HepG2 (cell line): ENCODE measurements around the gene C9orf78. TPM values are rescaled to one million over a fixed set of nuclear protein-coding genes. Genes with fewer than 3 reads are reported as not detected.

ENCODE experiments used
- CC2D1A ChIP-seq: sonication (generic); formaldehyde crosslinking; IDR thresholded peaks from 2 replicates; pipeline ENCODE4 v1.8.1; 2023; ENCODE audit warnings: mild to moderate bottlenecking, missing genetic modification reagents
- DMAP1 ChIP-seq: IDR thresholded peaks from 2 replicates; pipeline ENCODE4 v1.6.1; 2016
- GLI4 ChIP-seq: sonication (generic); formaldehyde crosslinking; IDR thresholded peaks from 2 replicates; pipeline ENCODE4 v1.5.1; 2020; ENCODE audit warnings: missing genetic modification reagents, mild to moderate bottlenecking, moderate library complexity, borderline replicate concordance
- HNF4G ChIP-seq, 2 experiments: sonication (generic) in 1 of 2; formaldehyde crosslinking in 1 of 2; IDR thresholded peaks; 2 replicates each; pipeline versions ENCODE4 v1.4.0 to v1.6.1; 2011 to 2020; ENCODE audit warnings: borderline replicate concordance in 2 of 2, low read depth in 2 of 2, mild to moderate bottlenecking in 2 of 2, low read length in 1 of 2, missing genetic modification reagents in 1 of 2, moderate library complexity in 1 of 2
- HNRNPUL1 ChIP-seq: fragments of 200-400 bp; formaldehyde crosslinking; IDR thresholded peaks from 2 replicates; pipeline ENCODE4 v1.6.1; 2017; ENCODE audit warnings: low read depth, mild to moderate bottlenecking, low read length, moderate library complexity
- MAFF ChIP-seq: IDR thresholded peaks from 2 replicates; pipeline ENCODE4 v1.6.1; 2011; ENCODE audit warnings: low read depth, low read length, improper control_type of control experiment
- POLR2AphosphoS2 ChIP-seq: IDR thresholded peaks from 2 replicates; pipeline ENCODE4 v1.6.1; 2011; ENCODE audit warnings: low read depth, low read length, improper control_type of control experiment
- RFX5 ChIP-seq: IDR thresholded peaks from 2 replicates; pipeline ENCODE4 v1.6.1; 2011; ENCODE audit warnings: low read depth, low read length, improper control_type of control experiment
- SOX5 ChIP-seq: IDR thresholded peaks from 2 replicates; pipeline ENCODE4 v1.6.1; 2016; ENCODE audit warnings: borderline replicate concordance
- ZBTB20 ChIP-seq: sonication (generic); formaldehyde crosslinking; IDR thresholded peaks from 2 replicates; pipeline ENCODE4 v1.8.1; 2023; ENCODE audit warnings: missing genetic modification reagents, low read depth, mild to moderate bottlenecking, borderline replicate concordance
- ZNF234 ChIP-seq: sonication (generic); formaldehyde crosslinking; conservative IDR thresholded peaks from 2 replicates; pipeline ENCODE4 v1.5.1; 2020; ENCODE audit warnings: mild to moderate bottlenecking, missing genetic modification reagents
- ZNF331 ChIP-seq: sonication (generic); formaldehyde crosslinking; IDR thresholded peaks from 2 replicates; pipeline ENCODE4 v1.4.0; 2020; ENCODE audit warnings: missing genetic modification reagents
- ZNF333 ChIP-seq: sonication (generic); formaldehyde crosslinking; IDR thresholded peaks from 2 replicates; pipeline ENCODE4 v1.4.0; 2020; ENCODE audit warnings: mild to moderate bottlenecking, missing genetic modification reagents, borderline replicate concordance
- ZNF790 ChIP-seq: sonication (generic); formaldehyde crosslinking; IDR thresholded peaks from 2 replicates; pipeline ENCODE4 v1.8.0; 2022; ENCODE audit warnings: missing genetic modification reagents, mild to moderate bottlenecking, borderline replicate concordance
- polyA plus RNA-seq, 8 experiments: library from polyadenylated mRNA; depleted of rRNA in 3 of 8; stranded (reverse) in 7 of 8; unstranded in 1 of 8; fragments of >200 nt; fragmentation: Illumina TruSeq in 4 of 8; extraction: Trizol in 4 of 8; gene quantifications; 2 replicates each; pipeline versions ENCODE4 v1.2.1 to v1.2.3, GENCODE V29; 2011 to 2016; ENCODE audit warnings: low read depth in 4 of 8, missing spikeins in 1 of 8, mixed read lengths in 1 of 8; ENCODE audit not compliant: insufficient read depth in 1 of 8
- total RNA-seq, 5 experiments: library from RNA; depleted of rRNA; stranded (reverse); fragments of >200 nt; fragmentation: Illumina TruSeq; extraction: Trizol; gene quantifications; 2 replicates each; pipeline ENCODE4 v1.2.3, GENCODE V29; 2016; ENCODE audit warnings: low read depth in 1 of 5
- TF ChIP-seq, protein P1 (sequence below): sonication (generic); formaldehyde crosslinking; IDR thresholded peaks from 2 replicates; pipeline ENCODE4 v1.4.0; 2020; ENCODE audit warnings: mild to moderate bottlenecking, missing genetic modification reagents
- TF ChIP-seq, protein P2 (sequence below): sonication (generic); formaldehyde crosslinking; IDR thresholded peaks from 2 replicates; pipeline ENCODE4 v1.5.0; 2020; ENCODE audit warnings: missing genetic modification reagents
- TF ChIP-seq, protein P3 (sequence below): sonication (generic); formaldehyde crosslinking; IDR thresholded peaks from 2 replicates; pipeline ENCODE4 v1.8.0; 2022; ENCODE audit warnings: mild to moderate bottlenecking, missing genetic modification reagents, moderate library complexity
- TF ChIP-seq, protein P4 (sequence below): IDR thresholded peaks from 2 replicates; pipeline ENCODE4 v1.6.1; 2016; ENCODE audit warnings: missing compliant biosample characterization, missing genetic modification reagents, borderline replicate concordance

Gene C9orf78
- total and polyA plus RNA-seq, 2 of the 13 experiments (the other 11 are each of a cell fraction or from before 2014, with no cell fraction given) = 18.4 to 35.5 TPM

DNA sequence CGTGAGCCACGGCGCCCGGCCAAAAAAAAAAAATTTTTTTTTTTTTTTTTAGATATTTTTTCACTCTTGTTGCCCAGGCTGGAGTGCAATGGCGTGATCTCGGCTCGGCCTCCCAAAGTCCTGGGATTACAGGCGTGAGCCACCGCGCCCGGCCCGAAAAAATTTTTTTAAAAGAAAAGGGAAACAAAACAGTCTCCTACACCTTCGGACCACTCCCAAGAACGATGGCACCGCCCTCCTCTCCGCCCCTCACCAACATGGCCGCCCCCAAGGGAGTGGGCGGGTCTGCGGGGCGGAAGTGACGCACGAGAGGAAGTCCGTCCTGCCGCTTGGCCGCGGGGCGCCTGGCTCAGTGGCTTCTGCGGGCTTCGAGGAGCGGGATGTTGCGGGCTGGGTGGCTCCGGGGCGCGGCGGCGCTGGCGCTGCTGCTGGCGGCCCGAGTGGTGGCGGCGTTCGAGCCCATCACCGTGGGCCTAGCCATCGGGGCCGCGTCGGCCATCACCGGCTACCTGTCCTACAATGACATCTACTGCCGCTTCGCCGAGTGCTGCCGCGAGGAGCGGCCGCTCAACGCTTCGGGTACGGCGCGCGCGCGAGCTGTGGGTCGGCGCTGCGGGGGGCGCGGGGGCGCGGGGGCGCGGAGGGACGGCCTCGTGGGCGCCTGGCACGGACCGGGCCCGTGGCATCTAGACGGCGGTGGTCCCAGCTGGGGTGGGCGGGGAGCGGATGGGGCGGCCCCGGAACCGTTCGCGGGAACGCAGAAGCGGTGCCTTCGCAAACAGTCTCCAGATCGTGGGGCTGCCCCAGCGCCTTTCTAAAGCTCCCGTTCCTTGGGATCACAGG is 32.0 kb downstream of the C9orf78 start, which contains the start of gene TOR1B (continued):
- TF ChIP-seq, protein P1, sequence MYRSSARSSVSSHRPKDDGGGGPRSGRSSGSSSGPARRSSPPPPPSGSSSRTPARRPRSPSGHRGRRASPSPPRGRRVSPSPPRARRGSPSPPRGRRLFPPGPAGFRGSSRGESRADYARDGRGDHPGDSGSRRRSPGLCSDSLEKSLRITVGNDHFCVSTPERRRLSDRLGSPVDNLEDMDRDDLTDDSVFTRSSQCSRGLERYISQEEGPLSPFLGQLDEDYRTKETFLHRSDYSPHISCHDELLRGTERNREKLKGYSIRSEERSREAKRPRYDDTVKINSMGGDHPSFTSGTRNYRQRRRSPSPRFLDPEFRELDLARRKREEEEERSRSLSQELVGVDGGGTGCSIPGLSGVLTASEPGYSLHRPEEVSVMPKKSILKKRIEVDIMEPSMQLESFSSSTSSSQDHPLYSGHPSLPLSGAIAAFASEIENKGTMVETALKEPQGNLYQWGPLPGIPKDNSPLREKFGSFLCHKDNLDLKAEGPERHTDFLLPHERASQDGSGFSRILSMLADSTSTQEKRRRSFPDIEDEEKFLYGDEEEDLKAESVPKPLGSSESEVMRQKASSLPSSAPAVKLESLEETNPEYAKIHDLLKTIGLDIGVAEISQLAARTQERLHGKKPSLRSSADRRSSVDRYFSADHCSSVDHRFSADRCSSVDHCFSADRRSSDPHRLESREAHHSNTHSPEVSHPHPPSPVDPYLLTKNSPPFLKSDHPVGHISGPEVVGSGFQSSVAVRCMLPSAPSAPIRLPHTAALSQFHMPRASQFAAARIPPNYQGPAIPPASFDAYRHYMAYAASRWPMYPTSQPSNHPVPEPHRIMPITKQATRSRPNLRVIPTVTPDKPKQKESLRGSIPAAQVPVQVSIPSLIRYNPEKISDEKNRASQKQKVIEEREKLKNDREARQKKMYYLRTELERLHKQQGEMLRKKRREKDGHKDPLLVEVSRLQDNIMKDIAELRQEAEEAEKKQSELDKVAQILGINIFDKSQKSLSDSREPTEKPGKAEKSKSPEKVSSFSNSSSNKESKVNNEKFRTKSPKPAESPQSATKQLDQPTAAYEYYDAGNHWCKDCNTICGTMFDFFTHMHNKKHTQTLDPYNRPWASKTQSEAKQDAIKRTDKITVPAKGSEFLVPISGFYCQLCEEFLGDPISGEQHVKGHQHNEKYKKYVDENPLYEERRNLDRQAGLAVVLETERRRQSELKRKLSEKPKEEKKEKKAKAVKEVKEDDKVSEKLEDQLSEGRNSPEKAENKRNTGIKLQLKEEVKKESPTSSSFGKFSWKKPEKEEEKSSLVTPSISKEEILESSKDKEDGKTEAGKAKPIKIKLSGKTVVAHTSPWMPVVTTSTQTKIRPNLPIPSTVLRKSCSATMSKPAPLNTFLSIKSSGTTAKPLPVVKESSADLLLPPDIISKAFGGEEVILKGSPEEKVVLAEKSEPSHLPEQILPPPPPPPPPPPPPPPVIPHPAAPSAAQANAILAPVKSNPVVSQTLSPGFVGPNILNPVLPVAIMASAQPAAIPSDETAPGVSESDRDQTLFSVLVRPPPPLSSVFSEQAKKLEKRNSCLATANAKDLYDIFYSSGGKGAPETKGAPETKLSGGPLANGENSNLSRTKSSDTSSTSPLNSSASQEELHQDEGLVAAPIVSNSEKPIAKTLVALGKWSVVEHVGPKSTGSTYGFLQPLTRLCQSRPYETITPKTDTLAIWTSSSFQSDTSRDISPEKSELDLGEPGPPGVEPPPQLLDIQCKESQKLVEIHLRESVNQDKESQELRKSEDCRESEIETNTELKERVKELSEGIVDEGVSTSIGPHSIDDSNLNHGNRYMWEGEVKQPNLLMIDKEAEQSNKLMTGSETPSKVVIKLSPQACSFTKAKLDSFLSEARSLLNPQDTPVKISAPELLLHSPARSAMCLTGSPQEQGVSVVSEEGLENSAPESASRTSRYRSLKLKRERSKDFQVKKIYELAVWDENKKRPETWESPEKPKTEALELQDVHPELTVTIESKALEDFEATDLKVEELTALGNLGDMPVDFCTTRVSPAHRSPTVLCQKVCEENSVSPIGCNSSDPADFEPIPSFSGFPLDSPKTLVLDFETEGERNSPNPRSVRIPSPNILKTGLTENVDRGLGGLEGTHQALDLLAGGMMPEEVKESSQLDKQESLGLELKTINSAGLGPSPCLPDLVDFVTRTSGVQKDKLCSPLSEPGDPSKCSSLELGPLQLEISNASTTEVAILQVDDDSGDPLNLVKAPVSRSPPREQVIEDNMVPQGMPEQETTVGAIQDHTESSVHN (CRISPR knock-in tag) = no peak
- TF ChIP-seq RFX5 = no peak
- TF ChIP-seq HNRNPUL1 = no peak
- TF ChIP-seq, protein P2, sequence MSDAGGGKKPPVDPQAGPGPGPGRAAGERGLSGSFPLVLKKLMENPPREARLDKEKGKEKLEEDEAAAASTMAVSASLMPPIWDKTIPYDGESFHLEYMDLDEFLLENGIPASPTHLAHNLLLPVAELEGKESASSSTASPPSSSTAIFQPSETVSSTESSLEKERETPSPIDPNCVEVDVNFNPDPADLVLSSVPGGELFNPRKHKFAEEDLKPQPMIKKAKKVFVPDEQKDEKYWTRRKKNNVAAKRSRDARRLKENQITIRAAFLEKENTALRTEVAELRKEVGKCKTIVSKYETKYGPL = no peak
- no peak for TF ChIP-seq POLR2AphosphoS2
- TF ChIP-seq CC2D1A (CRISPR knock-in tag) = no peak
- no peak for TF ChIP-seq ZNF234 (CRISPR knock-in tag)
- TF ChIP-seq ZNF333 (CRISPR knock-in tag) = no peak
- TF ChIP-seq SOX5 (CRISPR knock-in tag) = no peak
- no peak for TF ChIP-seq GLI4 (CRISPR knock-in tag)
- TF ChIP-seq HNF4G (IDR thresholded peaks at IDR 0.05; ENCODE audit: borderline replicate concordance, low read depth, low read length) = no peak
- no peak for TF ChIP-seq HNF4G (CRISPR knock-in tag; IDR thresholded peaks at IDR 0.05; ENCODE audit: borderline replicate concordance, low read depth)
- TF ChIP-seq ZBTB20 = peak; percentile 39; the same call in 1 of the 2 replicates
- TF ChIP-seq ZNF790 = peak; percentile 60; the same call in 1 of the 2 replicates
- TF ChIP-seq, protein P3, sequence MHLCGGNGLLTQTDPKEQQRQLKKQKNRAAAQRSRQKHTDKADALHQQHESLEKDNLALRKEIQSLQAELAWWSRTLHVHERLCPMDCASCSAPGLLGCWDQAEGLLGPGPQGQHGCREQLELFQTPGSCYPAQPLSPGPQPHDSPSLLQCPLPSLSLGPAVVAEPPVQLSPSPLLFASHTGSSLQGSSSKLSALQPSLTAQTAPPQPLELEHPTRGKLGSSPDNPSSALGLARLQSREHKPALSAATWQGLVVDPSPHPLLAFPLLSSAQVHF = no peak
- peak; percentile 54 for TF ChIP-seq DMAP1 (CRISPR knock-in tag)
- no peak for TF ChIP-seq MAFF
- peak; percentile 46; the same call in 1 of the 2 replicates for TF ChIP-seq ZNF331
- TF ChIP-seq, protein P4, sequence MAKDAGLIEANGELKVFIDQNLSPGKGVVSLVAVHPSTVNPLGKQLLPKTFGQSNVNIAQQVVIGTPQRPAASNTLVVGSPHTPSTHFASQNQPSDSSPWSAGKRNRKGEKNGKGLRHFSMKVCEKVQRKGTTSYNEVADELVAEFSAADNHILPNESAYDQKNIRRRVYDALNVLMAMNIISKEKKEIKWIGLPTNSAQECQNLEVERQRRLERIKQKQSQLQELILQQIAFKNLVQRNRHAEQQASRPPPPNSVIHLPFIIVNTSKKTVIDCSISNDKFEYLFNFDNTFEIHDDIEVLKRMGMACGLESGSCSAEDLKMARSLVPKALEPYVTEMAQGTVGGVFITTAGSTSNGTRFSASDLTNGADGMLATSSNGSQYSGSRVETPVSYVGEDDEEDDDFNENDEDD (CRISPR knock-in tag) = peak; percentile 56; the same call in 1 of the 2 replicates
